Stimulated activated CD4-positive, alpha-beta T cell treated with anti-CD3 and anti-CD28 coated beads, Interleukin-4, amount 100 ng/mL, for 24 hours (primary cell): ENCODE measurements around the gene APOBEC2.
"Not testable (repeated sequence)": the region's sequence is repeated elsewhere in the genome, so short reads cannot be mapped to it uniquely, and the experiment has no call there.

Source experiments
- DNase-seq: peaks from one replicate; pipeline ENCODE4 v3.0.0-alpha.2; 2020

APOBEC2 gene

GRCh38 chr6:41053041-41053440, at the start of gene APOBEC2:
Gene APOBEC2, plus strand, starts transcription at chr6:41053202. Its CDS starts 146 bp downstream, at chr6:41053348.
- DNase-seq = no peak

- DNase-seq = peak; percentile 68
These were observed 46.8 kb upstream of the APOBEC2 start for GRCh38 chr6:41006217-41006616.

- not testable (repeated sequence) for DNase-seq
These were observed 46.0 kb upstream of the APOBEC2 start for GRCh38 chr6:41006980-41007379.

- no peak for DNase-seq
These were observed 45.0 kb upstream of the APOBEC2 start for GRCh38 chr6:41008011-41008410.

- DNase-seq = no peak
These were observed 43.3 kb upstream of the APOBEC2 start for GRCh38 chr6:41009669-41010068.

GRCh38 chr6:41011673-41012072, 41.3 kb upstream of the APOBEC2 start:
- DNase-seq = no peak

GRCh38 chr6:41013466-41014153, 39.4 kb upstream of the APOBEC2 start:
- no peak for DNase-seq

GRCh38 chr6:41014780-41015179, 38.2 kb upstream of the APOBEC2 start:
- DNase-seq = no peak

- DNase-seq = not testable (repeated sequence)
These were observed 37.1 kb upstream of the APOBEC2 start for GRCh38 chr6:41015860-41016259.

GRCh38 chr6:41017663-41018062, 35.3 kb upstream of the APOBEC2 start:
- no peak for DNase-seq

- DNase-seq = no peak
These were observed 31.2 kb upstream of the APOBEC2 start for GRCh38 chr6:41021832-41022231.

GRCh38 chr6:41022294-41022693, 30.7 kb upstream of the APOBEC2 start:
- DNase-seq = no peak

- DNase-seq = no peak
These were observed 29.9 kb upstream of the APOBEC2 start for GRCh38 chr6:41023114-41023513.

- no peak for DNase-seq
These were observed 27.0 kb upstream of the APOBEC2 start for GRCh38 chr6:41025966-41026530.

GRCh38 chr6:41027241-41027640, 25.8 kb upstream of the APOBEC2 start:
- DNase-seq = no peak

- DNase-seq = peak; percentile 75
These were observed 25.0 kb upstream of the APOBEC2 start for GRCh38 chr6:41027799-41028560.

- no peak for DNase-seq
These were observed 24.2 kb upstream of the APOBEC2 start for GRCh38 chr6:41028561-41029412.

- DNase-seq = no peak
These were observed 20.2 kb upstream of the APOBEC2 start for GRCh38 chr6:41032830-41033229.

- DNase-seq = no peak
These were observed 19.2 kb upstream of the APOBEC2 start for GRCh38 chr6:41033776-41034175.

- DNase-seq = no peak
These were observed 16.8 kb upstream of the APOBEC2 start for GRCh38 chr6:41036186-41036585.

- DNase-seq = no peak
These were observed 16.4 kb upstream of the APOBEC2 start for GRCh38 chr6:41036601-41037000.

- no peak for DNase-seq
These were observed 15.7 kb upstream of the APOBEC2 start for GRCh38 chr6:41037107-41037900.
